GM19023 (cell line): Measurements from ENCODE around the gene PRDM12.
"Not testable (repeated sequence)": the region's sequence is repeated elsewhere in the genome, so short reads cannot be mapped to it uniquely, and the experiment has no call there.

Experiments used
- ATAC-seq: cut with Tn5 transposase; IDR thresholded peaks from one replicate; pipeline ENCODE4 v1.9.1; 2021; ENCODE audit warnings: mild to moderate bottlenecking, moderate library complexity; ENCODE audit not compliant: unreplicated experiment

The PRDM12 gene

GRCh38 chr9:130663258-130663976, 977 bp upstream of the PRDM12 start:
- ATAC-seq: no peak

- ATAC-seq: no peak
Measured at GRCh38 chr9:130663977-130664250, 480 bp upstream of the PRDM12 start.

GRCh38 chr9:130665029-130665430, 636 bp downstream of the PRDM12 start:
- ATAC-seq: no peak

GRCh38 chr9:130665431-130666392, 1.3 kb downstream of the PRDM12 start:
- no peak for ATAC-seq

GRCh38 chr9:130666393-130667119, 2.2 kb downstream of the PRDM12 start:
- ATAC-seq: no peak

GRCh38 chr9:130667120-130667435, 2.7 kb downstream of the PRDM12 start:
- ATAC-seq: no peak

GRCh38 chr9:130668196-130668595, 3.8 kb downstream of the PRDM12 start:
- ATAC-seq: no peak

- ATAC-seq: no peak
Measured at GRCh38 chr9:130668659-130669058, 4.3 kb downstream of the PRDM12 start.

- no peak for ATAC-seq
Measured at GRCh38 chr9:130669965-130670364, 5.6 kb downstream of the PRDM12 start.

GRCh38 chr9:130670644-130671043, 6.2 kb downstream of the PRDM12 start:
- no peak for ATAC-seq

- ATAC-seq: no peak
Measured at GRCh38 chr9:130672466-130672865, 8.1 kb downstream of the PRDM12 start.

GRCh38 chr9:130672933-130673615, 8.7 kb downstream of the PRDM12 start:
- ATAC-seq: no peak

- no peak for ATAC-seq
Measured at GRCh38 chr9:130675396-130675795, 11.0 kb downstream of the PRDM12 start.

GRCh38 chr9:130677252-130677651, 12.9 kb downstream of the PRDM12 start:
- no peak for ATAC-seq

GRCh38 chr9:130680836-130681768, 16.7 kb downstream of the PRDM12 start:
- ATAC-seq: no peak

GRCh38 chr9:130681769-130682420, 17.5 kb downstream of the PRDM12 start:
- no peak for ATAC-seq

- no peak for ATAC-seq
Measured at GRCh38 chr9:130682421-130683121, 18.2 kb downstream of the PRDM12 start.

GRCh38 chr9:130685104-130685503, 20.7 kb downstream of the PRDM12 start:
- ATAC-seq: no peak

GRCh38 chr9:130685945-130686344, 21.6 kb downstream of the PRDM12 start:
- not testable (repeated sequence) for ATAC-seq
